ENCODE results near the gene RALGAPA1.

Gene RALGAPA1

DNA sequence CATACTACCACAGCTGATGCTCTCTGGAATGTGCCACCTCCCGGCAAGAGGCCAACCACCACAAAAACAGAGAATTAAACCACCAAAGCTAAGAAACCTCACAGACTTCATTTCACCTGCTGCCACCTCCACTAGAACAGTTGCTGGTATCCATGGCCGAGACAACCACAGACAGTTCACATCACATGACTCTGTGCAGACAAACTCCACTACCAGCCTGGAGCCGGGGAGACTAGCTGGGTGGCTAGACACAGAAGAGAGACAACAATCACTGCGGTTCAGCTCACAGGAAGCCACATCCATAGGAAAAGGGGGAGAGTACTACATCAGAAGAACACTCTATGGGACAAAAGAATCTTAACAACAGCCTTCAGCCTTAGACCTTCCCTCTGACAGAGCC lies 78.2 kb downstream of the RALGAPA1 start:
- no peak for DNase-seq (ENCODE audit: low spot score)
- TF ChIP-seq, protein P1, sequence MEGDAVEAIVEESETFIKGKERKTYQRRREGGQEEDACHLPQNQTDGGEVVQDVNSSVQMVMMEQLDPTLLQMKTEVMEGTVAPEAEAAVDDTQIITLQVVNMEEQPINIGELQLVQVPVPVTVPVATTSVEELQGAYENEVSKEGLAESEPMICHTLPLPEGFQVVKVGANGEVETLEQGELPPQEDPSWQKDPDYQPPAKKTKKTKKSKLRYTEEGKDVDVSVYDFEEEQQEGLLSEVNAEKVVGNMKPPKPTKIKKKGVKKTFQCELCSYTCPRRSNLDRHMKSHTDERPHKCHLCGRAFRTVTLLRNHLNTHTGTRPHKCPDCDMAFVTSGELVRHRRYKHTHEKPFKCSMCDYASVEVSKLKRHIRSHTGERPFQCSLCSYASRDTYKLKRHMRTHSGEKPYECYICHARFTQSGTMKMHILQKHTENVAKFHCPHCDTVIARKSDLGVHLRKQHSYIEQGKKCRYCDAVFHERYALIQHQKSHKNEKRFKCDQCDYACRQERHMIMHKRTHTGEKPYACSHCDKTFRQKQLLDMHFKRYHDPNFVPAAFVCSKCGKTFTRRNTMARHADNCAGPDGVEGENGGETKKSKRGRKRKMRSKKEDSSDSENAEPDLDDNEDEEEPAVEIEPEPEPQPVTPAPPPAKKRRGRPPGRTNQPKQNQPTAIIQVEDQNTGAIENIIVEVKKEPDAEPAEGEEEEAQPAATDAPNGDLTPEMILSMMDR (IDR thresholded peaks at IDR 0.05; ENCODE audit: extremely low read depth, missing control alignments), result no peak

GRCh38 chr14:35727764-35728163 lies 81.3 kb downstream of the RALGAPA1 start:
- TF ChIP-seq, protein P1 (IDR thresholded peaks at IDR 0.05; ENCODE audit: extremely low read depth, missing control alignments), result no peak
- no peak for DNase-seq (ENCODE audit: low spot score)

DNA sequence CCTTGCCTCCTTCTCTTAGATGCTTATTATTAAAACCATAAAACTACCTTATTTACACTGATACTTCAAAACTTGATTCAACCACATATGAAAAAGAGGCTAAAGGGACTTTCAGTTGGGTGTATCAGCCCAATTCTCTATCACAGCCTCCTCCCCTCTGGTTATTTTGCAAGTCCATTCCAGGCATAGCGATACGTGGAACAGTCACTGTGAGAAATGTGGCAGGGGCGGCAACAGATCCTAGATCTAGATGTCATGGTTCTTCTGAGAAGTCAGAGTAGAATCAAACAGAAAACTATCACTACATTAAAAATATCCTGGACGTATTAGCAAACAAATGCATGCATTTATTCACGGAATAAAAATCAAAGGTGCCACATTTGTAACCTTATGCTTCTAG lies 83.2 kb downstream of the RALGAPA1 start:
- TF ChIP-seq, protein P1 (IDR thresholded peaks at IDR 0.05; ENCODE audit: extremely low read depth, missing control alignments), result no peak
- DNase-seq (ENCODE audit: low spot score), result no peak

- DNase-seq (ENCODE audit: low spot score), result no peak
- TF ChIP-seq, protein P1 (IDR thresholded peaks at IDR 0.05; ENCODE audit: extremely low read depth, missing control alignments), result no peak
These were observed 94.0 kb downstream of the RALGAPA1 start for GRCh38 chr14:35715079-35715478.

DNA sequence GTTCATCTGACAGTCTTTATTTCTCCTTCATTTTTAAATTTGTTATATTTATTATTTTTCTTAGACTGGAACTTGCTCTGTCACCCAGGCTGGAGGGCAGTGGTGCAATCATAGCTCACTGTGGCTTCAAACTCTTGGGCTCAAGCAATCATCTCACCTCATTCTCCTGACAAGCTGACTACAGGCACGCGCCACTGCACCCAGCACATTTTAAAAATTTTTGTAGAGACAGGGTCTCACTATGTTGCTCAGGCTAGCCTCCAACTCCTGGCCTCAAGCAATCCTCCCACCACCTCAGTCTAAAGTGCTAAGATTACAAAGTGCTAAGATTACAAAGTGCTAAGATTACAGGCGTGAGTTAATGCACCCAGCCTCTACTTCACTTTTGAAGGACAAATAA lies 96.6 kb downstream of the RALGAPA1 start:
- TF ChIP-seq, protein P1 (IDR thresholded peaks at IDR 0.05; ENCODE audit: extremely low read depth, missing control alignments), result no peak
- no peak for DNase-seq (ENCODE audit: low spot score)

DNA sequence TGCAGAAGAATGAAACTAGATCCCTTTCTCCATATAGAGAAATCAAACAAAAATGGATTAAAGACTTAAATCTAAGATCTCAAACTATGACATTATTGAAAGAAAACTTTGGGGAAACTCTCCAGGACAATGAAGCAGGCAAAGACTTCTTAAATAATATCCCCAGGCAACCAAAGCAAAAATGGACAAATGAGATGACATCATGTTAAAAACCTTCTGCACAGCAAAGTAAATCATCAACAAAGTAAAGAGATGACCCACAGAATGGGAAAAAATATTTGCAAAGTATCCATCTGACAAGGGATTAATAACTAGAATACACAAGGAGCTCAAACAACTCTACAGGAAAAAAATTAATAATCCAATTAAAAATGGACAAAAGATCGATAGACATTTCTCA lies 101.0 kb downstream of the RALGAPA1 start:
- TF ChIP-seq, protein P1 (IDR thresholded peaks at IDR 0.05; ENCODE audit: extremely low read depth, missing control alignments), result no peak
- DNase-seq (ENCODE audit: low spot score), result no peak

DNA sequence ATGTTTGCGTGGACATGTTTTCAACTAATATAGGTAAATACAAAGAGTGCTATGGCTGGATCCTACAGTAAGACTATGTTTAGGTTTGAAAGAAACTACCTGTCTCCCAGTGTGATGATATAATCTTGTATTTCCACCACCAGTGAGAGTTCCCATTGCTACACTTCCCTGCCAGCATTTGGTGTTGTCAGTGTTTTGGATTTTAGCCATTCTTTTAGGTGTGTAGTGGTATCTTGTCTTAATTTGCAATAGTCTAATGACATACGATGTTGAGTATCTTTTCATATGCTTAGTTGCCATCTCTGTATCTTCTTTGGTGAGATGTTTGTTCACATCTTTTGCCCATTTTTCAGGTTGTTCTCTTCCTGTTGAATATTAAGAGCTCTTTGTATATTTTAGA lies 103.5 kb downstream of the RALGAPA1 start:
- DNase-seq (ENCODE audit: low spot score), result no peak
- TF ChIP-seq, protein P1 (IDR thresholded peaks at IDR 0.05; ENCODE audit: extremely low read depth, missing control alignments), result no peak

Data from GM20000 (cell line).